Mucosa of gallbladder (tissue), 1 donor: ENCODE results near the gene ARID2. TPM values are rescaled to one million over a fixed set of nuclear protein-coding genes. Genes with fewer than 3 reads are reported as not detected.

Experiments used
- DNase-seq: peaks from one replicate; pipeline ENCODE4 v3.0.0-alpha.2; 2020; ENCODE audit warnings: low spot score
- total RNA-seq: library from RNA; stranded (reverse); gene quantifications from one replicate; pipeline ENCODE4 v1.2.1, GENCODE V29; 2021
- donor health status: DM: no; HTN: no; CAD: no.

ARID2 gene
- total RNA-seq, 1 donor from 2014 or later = 34.1 TPM

GRCh38 chr12:45853550-45853949 lies 124.0 kb downstream of the ARID2 start:
- DNase-seq = no peak

DNA sequence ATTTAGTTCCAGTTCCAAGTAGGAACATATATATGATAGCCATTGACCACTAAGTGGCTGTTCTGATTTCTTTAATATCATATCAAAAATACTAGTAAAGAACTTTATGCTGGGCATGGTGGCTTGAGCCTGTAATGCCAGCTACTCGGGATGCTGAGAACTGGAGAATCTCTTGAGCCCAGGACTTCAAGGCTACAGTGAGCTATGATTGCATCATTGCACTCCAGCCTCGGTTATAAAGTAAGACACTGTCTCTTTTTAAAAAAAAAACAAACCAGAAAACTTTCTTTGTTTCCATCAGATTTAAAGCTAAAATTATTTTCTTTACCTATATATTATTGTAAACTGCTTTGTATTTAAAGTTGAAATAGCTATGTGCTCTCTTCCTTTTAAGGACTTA lies 133.8 kb downstream of the ARID2 start:
- DNase-seq = no peak

- no peak for DNase-seq
These were observed 136.8 kb downstream of the ARID2 start for GRCh38 chr12:45866299-45866698.

- no peak for DNase-seq
These were observed 142.9 kb downstream of the ARID2 start for GRCh38 chr12:45872446-45872845.

- no peak for DNase-seq
These were observed 147.6 kb downstream of the ARID2 start for GRCh38 chr12:45877069-45877468.

- DNase-seq = no peak
These were observed 149.2 kb downstream of the ARID2 start for GRCh38 chr12:45878630-45879255.

GRCh38 chr12:45879363-45879895 lies 149.9 kb downstream of the ARID2 start:
- no peak for DNase-seq

DNA sequence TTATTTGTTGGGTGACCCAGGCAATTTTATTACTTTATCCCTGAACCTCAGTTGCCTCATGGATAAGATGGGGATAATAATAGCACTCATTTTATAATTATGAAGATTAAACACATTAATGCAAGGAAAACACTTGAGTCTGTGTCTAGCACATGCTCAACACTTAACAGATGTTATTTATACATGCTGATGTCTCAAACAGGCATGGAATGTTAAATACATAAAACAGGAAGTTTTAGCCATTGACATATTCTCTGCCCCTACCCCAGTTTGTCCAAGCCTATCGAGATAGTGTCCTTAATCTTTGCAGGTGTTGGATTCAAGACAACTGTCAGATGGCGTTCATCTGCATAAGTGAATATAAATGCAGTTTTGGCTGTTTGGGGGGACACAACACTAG lies 151.0 kb downstream of the ARID2 start:
- DNase-seq = no peak

DNA sequence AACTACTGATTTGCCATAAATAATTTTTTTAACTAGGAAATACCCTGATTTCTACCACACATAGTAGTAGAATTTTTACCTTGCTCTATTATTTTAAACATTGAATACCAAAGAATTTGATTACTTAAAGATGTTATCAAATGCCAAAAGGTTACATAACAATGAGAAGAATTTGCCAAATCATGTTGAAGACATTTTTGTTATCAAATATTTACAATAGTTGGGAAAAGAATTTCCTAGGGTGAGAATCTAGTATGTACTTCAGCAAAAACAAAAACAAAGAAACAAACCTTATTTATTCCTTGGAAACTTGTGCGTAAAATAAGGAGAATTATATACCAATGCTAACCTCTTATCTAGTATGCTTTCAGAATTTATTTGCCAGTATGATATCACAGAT lies 153.7 kb downstream of the ARID2 start:
- no peak for DNase-seq

- DNase-seq = no peak
These were observed 157.2 kb downstream of the ARID2 start for GRCh38 chr12:45886685-45887084.

DNA sequence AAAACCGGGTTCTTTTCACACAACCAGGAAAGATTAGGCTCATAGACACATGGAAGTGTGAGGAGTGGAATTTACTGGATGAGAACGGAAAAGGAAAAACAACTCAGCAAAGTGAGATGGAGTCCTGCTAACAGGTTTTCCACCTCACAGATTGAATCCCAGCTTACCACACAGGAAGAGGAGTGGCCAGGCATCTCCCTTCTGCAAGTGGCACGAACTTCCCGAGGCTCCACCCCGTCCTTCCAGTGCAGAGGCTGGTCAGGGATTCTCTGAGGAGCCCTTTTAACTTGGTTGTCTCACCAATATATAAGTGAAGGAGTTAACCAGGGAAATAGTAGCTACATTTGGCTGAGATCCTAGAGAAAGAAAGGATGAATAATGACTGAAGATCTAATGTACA lies 158.0 kb downstream of the ARID2 start:
- DNase-seq = no peak

DNA sequence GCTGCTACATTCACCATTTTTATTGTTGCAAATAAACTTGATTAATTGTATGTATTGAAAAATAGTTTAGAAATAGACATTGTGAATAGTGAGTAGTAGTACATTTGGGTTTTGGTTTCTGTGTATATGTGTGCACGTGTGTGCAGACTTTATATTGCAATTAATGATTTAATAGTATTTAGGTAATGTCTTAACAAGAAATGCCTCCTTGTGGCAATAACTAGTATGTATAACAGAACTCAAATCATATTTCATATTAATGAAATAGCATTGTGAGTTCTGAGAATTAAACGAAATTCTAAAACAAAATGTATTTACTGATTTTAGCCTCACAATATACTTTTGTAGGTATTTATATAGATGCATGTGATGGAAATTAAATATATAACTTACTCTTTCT lies 160.8 kb downstream of the ARID2 start:
- DNase-seq = no peak

DNA sequence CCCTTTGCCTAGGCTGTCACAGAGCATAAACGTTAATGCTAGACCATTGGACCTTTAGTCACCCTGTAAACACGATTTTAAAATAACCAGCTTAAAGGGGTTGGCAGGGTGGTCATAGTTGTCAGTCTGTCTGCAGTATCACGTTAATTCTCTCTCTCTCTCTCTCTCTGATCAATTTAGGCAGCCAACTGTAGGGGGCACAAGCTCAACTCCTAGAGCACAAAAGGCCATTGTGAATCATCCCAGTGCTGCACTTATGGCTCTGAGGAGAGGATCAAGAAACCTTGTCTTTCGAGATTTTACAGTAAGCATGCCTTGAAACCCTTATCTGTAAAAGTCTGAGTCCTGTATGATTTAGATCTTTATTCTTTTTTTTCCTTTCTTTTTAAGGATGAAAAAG lies 163.7 kb downstream of the ARID2 start:
- DNase-seq = no peak

- no peak for DNase-seq
These were observed 166.5 kb downstream of the ARID2 start for GRCh38 chr12:45895961-45896360.

- no peak for DNase-seq
These were observed 168.6 kb downstream of the ARID2 start for GRCh38 chr12:45898094-45898493.

- DNase-seq = no peak
These were observed 178.4 kb downstream of the ARID2 start for GRCh38 chr12:45907955-45908354.

GRCh38 chr12:45909041-45909713 lies 179.7 kb downstream of the ARID2 start:
- DNase-seq = no peak

DNA sequence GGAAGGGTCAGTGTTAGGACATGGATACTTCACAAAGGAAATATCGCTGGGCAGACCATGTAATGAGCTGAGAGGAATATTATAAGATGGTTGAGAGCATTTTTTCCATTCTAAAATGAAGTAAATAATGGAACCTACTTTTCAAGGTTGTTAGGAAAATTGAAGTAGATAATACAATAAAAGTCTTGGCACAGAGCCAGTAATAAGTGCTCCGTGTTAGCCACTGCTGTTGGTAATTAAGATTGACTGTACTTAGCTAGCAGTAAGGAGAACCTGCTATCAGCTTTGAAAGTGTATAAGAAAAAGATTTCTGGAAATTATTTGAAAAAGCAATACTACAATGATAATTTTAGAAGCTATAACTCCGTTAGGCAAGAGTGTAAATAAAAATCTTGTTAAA lies 183.3 kb downstream of the ARID2 start:
- DNase-seq = no peak

DNA sequence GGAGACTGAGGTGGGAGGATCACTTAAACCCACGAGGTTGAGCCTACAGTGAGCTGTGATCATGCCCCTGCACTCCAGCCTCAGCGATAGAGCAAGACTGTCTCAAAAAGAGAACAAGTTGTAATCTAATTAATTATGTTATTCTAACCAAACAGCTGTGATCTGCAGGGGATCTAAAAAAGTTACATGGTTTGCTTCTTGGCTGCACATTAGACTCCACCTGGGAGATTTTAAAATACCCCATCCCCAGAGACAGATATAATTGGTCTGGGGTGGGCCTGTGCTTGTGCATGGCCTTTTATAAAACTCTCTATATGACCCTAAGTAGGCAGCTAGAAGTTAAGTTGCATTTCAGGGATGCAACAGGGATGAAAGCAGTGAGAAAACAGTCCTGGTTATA lies 184.1 kb downstream of the ARID2 start:
- DNase-seq = no peak

DNA sequence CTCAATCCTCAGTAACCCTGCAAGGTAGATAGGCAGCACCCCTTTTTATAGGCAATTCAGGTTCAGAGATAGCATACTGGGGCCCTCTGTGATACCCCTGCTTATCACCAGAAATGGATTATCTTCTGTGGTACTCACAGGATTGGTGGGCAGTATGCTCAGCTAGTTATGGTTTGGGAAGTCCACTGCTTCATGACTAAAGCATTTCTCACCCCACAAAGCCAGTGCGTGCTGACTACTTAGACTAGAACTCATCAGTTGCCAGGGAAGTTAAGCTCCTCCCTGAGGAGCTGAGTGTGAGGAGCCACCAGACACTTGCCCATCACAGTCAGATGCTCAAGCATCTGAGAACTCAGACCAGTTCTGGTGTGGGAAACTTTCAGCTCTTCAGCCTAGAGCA lies 184.6 kb downstream of the ARID2 start:
- no peak for DNase-seq

- DNase-seq = no peak
These were observed 185.9 kb downstream of the ARID2 start for GRCh38 chr12:45915405-45915804.

- DNase-seq = no peak
These were observed 189.3 kb downstream of the ARID2 start for GRCh38 chr12:45918818-45919217.

DNA sequence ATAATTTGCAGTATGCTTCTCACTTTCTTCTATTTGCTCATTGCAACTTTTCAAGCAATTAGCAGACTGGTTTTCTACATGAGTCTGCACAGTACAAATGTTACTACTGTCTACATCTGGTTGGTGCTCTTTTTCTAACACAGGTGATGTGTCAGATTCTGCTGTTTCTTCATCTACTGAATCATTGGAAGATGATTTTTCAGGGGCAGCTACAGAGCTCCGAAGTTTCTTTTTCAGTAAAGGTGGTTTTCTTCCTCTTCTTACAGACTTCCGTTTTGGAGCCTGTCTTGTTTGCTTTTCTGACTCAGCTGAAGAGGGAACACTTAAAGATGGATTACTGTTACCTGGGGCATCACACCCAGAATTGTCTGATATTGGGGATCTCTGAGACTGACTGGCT lies 198.8 kb downstream of the ARID2 start:
- no peak for DNase-seq

DNA sequence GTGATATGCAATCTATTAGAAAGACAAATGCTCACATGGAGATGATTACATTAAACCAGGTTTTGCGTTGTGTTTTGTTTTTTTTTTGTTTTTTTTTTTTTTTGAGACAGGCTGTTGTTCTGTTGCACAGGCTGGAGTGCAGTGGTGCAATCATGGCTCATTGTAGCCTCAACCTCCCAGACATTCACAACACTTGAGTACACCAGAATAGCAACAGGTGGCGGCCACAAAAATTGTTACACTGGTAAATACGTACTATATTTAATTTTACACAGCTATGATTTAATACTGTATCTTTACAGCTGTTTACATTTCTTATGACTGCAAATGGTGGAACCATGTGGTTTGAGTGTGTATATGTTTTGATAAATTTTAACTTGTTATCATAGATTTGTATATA lies 200.9 kb downstream of the ARID2 start:
- no peak for DNase-seq
